Measurements from ENCODE around the gene SLC35B2. TPM values are rescaled to one million over a fixed set of nuclear protein-coding genes. Genes with fewer than 3 reads are reported as not detected.

The SLC35B2 gene
- total and polyA plus RNA-seq, 9 of the 15 experiments (the other 6 are each of a cell fraction or from before 2014, with no cell fraction given) = 14.5 to 59.1 (median 47.1) TPM

DNA sequence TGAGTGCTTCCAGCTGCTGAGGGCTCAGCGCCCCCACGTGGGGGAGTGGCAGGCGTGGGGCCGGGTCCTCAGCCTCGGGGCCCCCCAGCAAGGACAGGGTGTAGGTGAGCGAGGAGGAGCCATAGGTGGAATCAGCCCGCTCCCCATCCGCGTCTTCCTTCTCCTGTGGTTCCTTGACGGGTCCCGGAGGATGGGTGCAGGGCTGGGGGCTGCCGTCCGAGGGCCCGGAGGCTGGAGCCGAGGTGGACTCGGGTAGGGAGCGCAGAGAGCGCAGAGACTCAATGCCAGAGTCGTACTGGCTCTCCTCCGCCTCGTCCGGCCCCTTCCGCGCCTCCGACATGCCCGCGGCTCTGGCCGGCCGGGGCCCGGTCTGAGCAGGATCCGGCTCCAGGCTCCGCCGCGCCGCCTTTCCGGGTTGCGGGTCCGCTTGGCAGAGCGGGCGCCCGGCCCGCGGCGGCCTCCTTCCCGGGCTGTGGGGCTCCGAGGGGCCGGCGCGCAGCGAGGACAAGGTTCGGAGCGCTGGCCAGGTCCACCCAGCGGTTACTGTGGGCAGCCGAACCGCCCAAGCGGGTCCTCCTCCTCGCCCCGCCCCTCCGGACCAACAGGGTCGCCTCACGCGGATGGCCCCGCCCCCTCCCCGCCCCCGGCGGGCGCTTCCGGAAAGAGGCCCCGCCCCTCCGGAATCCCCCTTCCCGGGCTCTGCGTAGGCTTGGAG is 7.8 kb upstream of the SLC35B2 start, which contains the start of gene NFKBIE (continued):
- TF ChIP-seq, protein P1, sequence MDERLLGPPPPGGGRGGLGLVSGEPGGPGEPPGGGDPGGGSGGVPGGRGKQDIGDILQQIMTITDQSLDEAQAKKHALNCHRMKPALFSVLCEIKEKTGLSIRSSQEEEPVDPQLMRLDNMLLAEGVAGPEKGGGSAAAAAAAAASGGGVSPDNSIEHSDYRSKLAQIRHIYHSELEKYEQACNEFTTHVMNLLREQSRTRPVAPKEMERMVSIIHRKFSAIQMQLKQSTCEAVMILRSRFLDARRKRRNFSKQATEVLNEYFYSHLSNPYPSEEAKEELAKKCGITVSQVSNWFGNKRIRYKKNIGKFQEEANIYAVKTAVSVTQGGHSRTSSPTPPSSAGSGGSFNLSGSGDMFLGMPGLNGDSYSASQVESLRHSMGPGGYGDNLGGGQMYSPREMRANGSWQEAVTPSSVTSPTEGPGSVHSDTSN (CRISPR knock-in tag; IDR thresholded peaks at IDR 0.05; ENCODE audit: low read depth) = no peak
- TF ChIP-seq, protein P1 (tag; conservative IDR thresholded peaks at IDR 0.05; ENCODE audit: low read depth) = no peak
- TF ChIP-seq YBX1 (IDR thresholded peaks at IDR 0.05) (no peak), KLF6 (CRISPR knock-in tag; IDR thresholded peaks at IDR 0.05; ENCODE audit: borderline replicate concordance) (no peak), CEBPG (CRISPR knock-in tag; IDR thresholded peaks at IDR 0.05) (no peak), CEBPG (tag; conservative IDR thresholded peaks at IDR 0.05 in 1 of 2, IDR thresholded peaks at IDR 0.05 in 1 of 2) (no peak), TCFL5 (CRISPR knock-in tag; conservative IDR thresholded peaks at IDR 0.05) (no peak), FOXK2 (conservative IDR thresholded peaks at IDR 0.05 in 1 of 2, IDR thresholded peaks at IDR 0.05 in 1 of 2; ENCODE audit: low read depth in 2 of 2) (no peak), CBFA2T3 (IDR thresholded peaks at IDR 0.05) (no peak), ZNF561 (CRISPR knock-in tag; conservative IDR thresholded peaks at IDR 0.05) (no peak), GATAD2A (IDR thresholded peaks at IDR 0.05) (0 out of 2 replicates have a peak, but pooled peaks have one; percentile 16), RBM39 (optimal IDR thresholded peaks at IDR 0.05; ENCODE audit: low read depth, low read length) (no peak), POLR2AphosphoS2 (IDR thresholded peaks at IDR 0.05; ENCODE audit: low read length) (no peak), NR4A1 (CRISPR knock-in tag; IDR thresholded peaks at IDR 0.05) (no peak), NR4A1 (tag; IDR thresholded peaks at IDR 0.05) (0 out of 2 replicates have a peak, but pooled peaks have one; percentile 22), ZFP36 (IDR thresholded peaks at IDR 0.05; ENCODE audit: low read depth, low read length, partially characterized antibody) (no peak), ZNF140 (CRISPR knock-in tag; IDR thresholded peaks at IDR 0.05) (no peak)
- TF ChIP-seq, protein P2, sequence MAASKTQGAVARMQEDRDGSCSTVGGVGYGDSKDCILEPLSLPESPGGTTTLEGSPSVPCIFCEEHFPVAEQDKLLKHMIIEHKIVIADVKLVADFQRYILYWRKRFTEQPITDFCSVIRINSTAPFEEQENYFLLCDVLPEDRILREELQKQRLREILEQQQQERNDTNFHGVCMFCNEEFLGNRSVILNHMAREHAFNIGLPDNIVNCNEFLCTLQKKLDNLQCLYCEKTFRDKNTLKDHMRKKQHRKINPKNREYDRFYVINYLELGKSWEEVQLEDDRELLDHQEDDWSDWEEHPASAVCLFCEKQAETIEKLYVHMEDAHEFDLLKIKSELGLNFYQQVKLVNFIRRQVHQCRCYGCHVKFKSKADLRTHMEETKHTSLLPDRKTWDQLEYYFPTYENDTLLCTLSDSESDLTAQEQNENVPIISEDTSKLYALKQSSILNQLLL (CRISPR knock-in tag; IDR thresholded peaks at IDR 0.05; ENCODE audit: borderline replicate concordance) = no peak
- TF ChIP-seq, protein P3, sequence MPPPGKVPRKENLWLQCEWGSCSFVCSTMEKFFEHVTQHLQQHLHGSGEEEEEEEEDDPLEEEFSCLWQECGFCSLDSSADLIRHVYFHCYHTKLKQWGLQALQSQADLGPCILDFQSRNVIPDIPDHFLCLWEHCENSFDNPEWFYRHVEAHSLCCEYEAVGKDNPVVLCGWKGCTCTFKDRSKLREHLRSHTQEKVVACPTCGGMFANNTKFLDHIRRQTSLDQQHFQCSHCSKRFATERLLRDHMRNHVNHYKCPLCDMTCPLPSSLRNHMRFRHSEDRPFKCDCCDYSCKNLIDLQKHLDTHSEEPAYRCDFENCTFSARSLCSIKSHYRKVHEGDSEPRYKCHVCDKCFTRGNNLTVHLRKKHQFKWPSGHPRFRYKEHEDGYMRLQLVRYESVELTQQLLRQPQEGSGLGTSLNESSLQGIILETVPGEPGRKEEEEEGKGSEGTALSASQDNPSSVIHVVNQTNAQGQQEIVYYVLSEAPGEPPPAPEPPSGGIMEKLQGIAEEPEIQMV (tag; conservative IDR thresholded peaks at IDR 0.05; ENCODE audit: low read depth) = no peak
- TF ChIP-seq, protein P4, sequence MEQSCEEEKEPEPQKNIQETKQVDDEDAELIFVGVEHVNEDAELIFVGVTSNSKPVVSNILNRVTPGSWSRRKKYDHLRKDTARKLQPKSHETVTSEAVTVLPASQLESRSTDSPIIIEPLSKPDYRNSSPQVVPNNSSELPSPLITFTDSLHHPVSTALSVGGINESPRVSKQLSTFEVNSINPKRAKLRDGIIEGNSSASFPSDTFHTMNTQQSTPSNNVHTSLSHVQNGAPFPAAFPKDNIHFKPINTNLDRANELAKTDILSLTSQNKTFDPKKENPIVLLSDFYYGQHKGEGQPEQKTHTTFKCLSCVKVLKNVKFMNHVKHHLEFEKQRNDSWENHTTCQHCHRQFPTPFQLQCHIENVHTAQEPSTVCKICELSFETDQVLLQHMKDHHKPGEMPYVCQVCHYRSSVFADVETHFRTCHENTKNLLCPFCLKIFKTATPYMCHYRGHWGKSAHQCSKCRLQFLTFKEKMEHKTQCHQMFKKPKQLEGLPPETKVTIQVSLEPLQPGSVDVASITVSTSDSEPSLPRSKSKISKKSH (CRISPR knock-in tag; IDR thresholded peaks at IDR 0.05) = no peak
- TF ChIP-seq, protein P5, sequence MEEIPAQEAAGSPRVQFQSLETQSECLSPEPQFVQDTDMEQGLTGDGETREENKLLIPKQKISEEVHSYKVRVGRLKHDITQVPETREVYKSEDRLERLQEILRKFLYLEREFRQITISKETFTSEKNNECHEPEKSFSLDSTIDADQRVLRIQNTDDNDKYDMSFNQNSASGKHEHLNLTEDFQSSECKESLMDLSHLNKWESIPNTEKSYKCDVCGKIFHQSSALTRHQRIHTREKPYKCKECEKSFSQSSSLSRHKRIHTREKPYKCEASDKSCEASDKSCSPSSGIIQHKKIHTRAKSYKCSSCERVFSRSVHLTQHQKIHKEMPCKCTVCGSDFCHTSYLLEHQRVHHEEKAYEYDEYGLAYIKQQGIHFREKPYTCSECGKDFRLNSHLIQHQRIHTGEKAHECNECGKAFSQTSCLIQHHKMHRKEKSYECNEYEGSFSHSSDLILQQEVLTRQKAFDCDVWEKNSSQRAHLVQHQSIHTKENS (CRISPR knock-in tag; IDR thresholded peaks at IDR 0.05) = no peak

All from K562 (cell line).